Measurements from ENCODE around the gene NPIPA1. TPM values are rescaled to one million over a fixed set of nuclear protein-coding genes. Genes with fewer than 3 reads are reported as not detected.

The NPIPA1 gene
- total and polyA plus RNA-seq, 5 donors, result 40.7 to 76.6 (median 60.0) TPM

Small RNA genes within 50 kb of the gene (microRNA-seq; reads per million reads assigned to microRNA genes)
- gene MIR3180-1, result 0 reads per million in 2 donors
- 0 reads per million in 2 donors for gene MIR3670-1
- gene MIR6511A1, result 0 reads per million in 2 donors
- 0 reads per million in 2 donors for gene MIR6770-1

Other genes with a start within 250 kb of the NPIPA1 start
- not detected for gene PLA2G10, start 243.1 kb upstream of the NPIPA1 start, total RNA-seq
- not detected for gene PLA2G10, start 243.1 kb upstream of the NPIPA1 start, polyA plus RNA-seq
- gene NPIPA3, start 234.0 kb upstream of the NPIPA1 start, total RNA-seq, result 1 to 10 TPM in 2 of 4 donors, under 1 TPM in 2; 0.62 to 2.3 (median 1.3) TPM
- gene NPIPA3, start 234.0 kb upstream of the NPIPA1 start, polyA plus RNA-seq, result 1.7 TPM
- gene NPIPA2, start 194.9 kb upstream of the NPIPA1 start, total RNA-seq, result 1 to 10 TPM; 1.1 to 4.8 (median 2.1) TPM
- 2.1 TPM for gene NPIPA2, start 194.9 kb upstream of the NPIPA1 start, polyA plus RNA-seq
- gene NOMO1, start 103.7 kb upstream of the NPIPA1 start, total RNA-seq, result 100 to 1,000 TPM; 165 to 419 (median 232) TPM
- gene NOMO1, start 103.7 kb upstream of the NPIPA1 start, polyA plus RNA-seq, result 97.8 TPM
- gene PDXDC1, start 37.6 kb downstream of the NPIPA1 start, total RNA-seq, result 100 to 1,000 TPM in 1 of 4 donors, 10 to 100 TPM in 3; 87.1 to 106 (median 88.5) TPM
- gene PDXDC1, start 37.6 kb downstream of the NPIPA1 start, polyA plus RNA-seq, result 31.5 TPM
- 10 to 100 TPM; 21.4 to 27.9 (median 23.6) TPM for gene NTAN1, start 118.6 kb downstream of the NPIPA1 start, total RNA-seq
- gene NTAN1, start 118.6 kb downstream of the NPIPA1 start, polyA plus RNA-seq, result 37.2 TPM
- gene RRN3, start 156.8 kb downstream of the NPIPA1 start, total RNA-seq, result 10 to 100 TPM; 22.3 to 25.5 (median 24.0) TPM
- 13.1 TPM for gene RRN3, start 156.8 kb downstream of the NPIPA1 start, polyA plus RNA-seq